Lung (tissue), 12 donors: Measurements from ENCODE around the gene RPL13. TPM values are rescaled to one million over a fixed set of nuclear protein-coding genes. Genes with fewer than 3 reads are reported as not detected.

Source experiments
- ATAC-seq: fragments of 200-7000 bp; cut with Tn5 transposase; one replicate; pipeline ENCODE4 v1.9.1; 2020; ENCODE audit warnings: moderate number of reproducible peaks; ENCODE audit not compliant: insufficient read depth, low FRiP score
- DNase-seq, 3 donors: peaks; one replicate each; pipeline ENCODE4 v3.0.0-alpha.2; 2013 to 2017
- H3K27ac ChIP-seq, 2 donors: one replicate each; pipeline ENCODE4 v1.5.1; 2013; ENCODE audit warnings: mild to moderate bottlenecking in 2 of 2, moderate library complexity in 2 of 2, control low read depth in 1 of 2, inconsistent platforms in 1 of 2, low read depth in 1 of 2, low read length in 1 of 2
- H3K27me3 ChIP-seq, 3 donors: one replicate each; pipeline ENCODE4 v1.5.1; 2013; ENCODE audit warnings: low read length in 2 of 3; ENCODE audit not compliant: control insufficient read depth in 3 of 3, insufficient read depth in 3 of 3
- H3K36me3 ChIP-seq, 4 donors: one replicate each; pipeline ENCODE4 v1.5.1; 2013; ENCODE audit warnings: low read length in 4 of 4, mild to moderate bottlenecking in 1 of 4, moderate library complexity in 1 of 4; ENCODE audit not compliant: control insufficient read depth in 4 of 4, insufficient read depth in 4 of 4
- H3K4me1 ChIP-seq, 5 donors: one replicate each; pipeline ENCODE4 v1.5.1; 2013; ENCODE audit warnings: low read length in 5 of 5, mild to moderate bottlenecking in 2 of 5, moderate library complexity in 1 of 5; ENCODE audit not compliant: control insufficient read depth in 5 of 5, insufficient read depth in 5 of 5
- H3K4me3 ChIP-seq: one replicate; pipeline ENCODE4 v1.5.1; 2013; ENCODE audit warnings: mild to moderate bottlenecking, control low read depth, moderate library complexity
- H3K9ac ChIP-seq, 2 donors: one replicate each; pipeline ENCODE4 v1.5.1; 2013; ENCODE audit warnings: low read length in 2 of 2, control low read depth in 1 of 2; ENCODE audit not compliant: insufficient read depth in 1 of 2
- H3K9me3 ChIP-seq, 4 donors: one replicate each; pipeline ENCODE4 v1.5.1; 2013; ENCODE audit warnings: low read length in 3 of 4, mild to moderate bottlenecking in 1 of 4, moderate library complexity in 1 of 4; ENCODE audit not compliant: control insufficient read depth in 4 of 4, insufficient read depth in 3 of 4
- WGBS, 2 donors: extraction: QIAGEN DNeasy Blood & Tissue Kit; methylation state at CpG; one replicate each; pipeline ENCODE4 v1.1.7; 2013; 5-methylcytosine and 5-hydroxymethylcytosine counted together
- polyA plus RNA-seq, 2 donors: library from polyadenylated mRNA; stranded (reverse); fragments of 200-250 nt; gene quantifications; one replicate each; pipeline ENCODE4 v1.2.1, GENCODE V29; 2013
- total RNA-seq, 2 donors: library from RNA; depleted of rRNA in 1 of 2; stranded (reverse); fragments of >200 nt in 1 of 2; gene quantifications; one replicate each; pipeline ENCODE4 v1.2.1, GENCODE V29; 2014 to 2021
- TF ChIP-seq, protein P1 (sequence below): IDR thresholded peaks from 2 replicates; pipeline ENCODE4 v1.5.1; 2012; ENCODE audit warnings: mild to moderate bottlenecking; ENCODE audit errors: control extremely low read depth, extremely low read depth
- donor health status: control.
- donor health status: control.
- donor health status: Bipolar disorder and iron deficiency.
- donor health status: healthy.
- donor health status: DM: yes; HTN: yes; CAD: no.

The RPL13 gene
- total and polyA plus RNA-seq, 4 donors = 1,905 to 7,821 (median 4,043) TPM

DNA sequence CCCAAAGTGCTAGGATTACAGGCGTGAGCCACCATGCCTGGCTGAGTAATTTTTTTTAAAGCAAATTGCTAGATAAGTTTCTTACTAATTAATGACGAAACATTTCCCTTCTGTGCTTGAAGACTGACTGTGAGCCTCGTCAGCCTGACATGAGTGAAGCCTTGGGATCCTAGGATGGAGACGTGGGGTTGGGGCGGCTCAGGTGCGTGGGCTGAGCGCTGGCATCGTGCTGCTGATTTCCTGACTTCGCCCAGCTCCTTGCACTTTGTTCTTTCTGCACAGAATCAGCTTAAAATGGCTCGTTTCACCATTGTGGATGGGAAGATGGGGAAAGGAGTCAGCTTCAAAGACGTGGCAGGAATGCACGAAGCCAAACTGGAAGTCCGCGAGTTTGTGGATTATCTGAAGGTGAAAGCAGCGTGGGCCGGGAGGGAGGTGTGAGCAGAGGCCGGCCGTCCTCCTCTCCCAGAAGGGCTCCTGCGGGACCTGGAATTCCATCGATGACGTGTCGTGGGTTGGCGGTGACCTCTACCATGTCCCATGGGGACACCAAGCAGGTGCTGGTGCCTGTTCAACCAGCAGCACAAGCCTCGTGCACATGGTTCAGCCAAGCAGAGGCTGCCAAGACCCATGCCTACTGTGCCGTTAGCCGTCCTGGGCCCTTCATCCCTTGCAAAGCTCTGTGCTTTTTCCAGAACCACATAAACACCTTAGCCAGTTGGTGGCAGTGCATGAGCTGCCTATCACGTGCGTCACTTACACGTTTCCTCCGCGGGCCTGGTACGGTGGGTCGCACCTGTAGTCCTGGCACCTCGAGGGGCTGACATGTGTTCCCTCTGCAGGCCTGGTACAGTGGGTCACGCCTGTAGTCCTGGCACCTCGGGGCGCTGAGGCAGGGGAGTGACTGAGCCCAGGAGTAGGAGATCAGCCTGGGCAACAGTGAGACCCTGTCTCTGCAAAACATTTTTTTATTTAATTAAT is 29.8 kb upstream of the RPL13 start:
- TF ChIP-seq, protein P1, sequence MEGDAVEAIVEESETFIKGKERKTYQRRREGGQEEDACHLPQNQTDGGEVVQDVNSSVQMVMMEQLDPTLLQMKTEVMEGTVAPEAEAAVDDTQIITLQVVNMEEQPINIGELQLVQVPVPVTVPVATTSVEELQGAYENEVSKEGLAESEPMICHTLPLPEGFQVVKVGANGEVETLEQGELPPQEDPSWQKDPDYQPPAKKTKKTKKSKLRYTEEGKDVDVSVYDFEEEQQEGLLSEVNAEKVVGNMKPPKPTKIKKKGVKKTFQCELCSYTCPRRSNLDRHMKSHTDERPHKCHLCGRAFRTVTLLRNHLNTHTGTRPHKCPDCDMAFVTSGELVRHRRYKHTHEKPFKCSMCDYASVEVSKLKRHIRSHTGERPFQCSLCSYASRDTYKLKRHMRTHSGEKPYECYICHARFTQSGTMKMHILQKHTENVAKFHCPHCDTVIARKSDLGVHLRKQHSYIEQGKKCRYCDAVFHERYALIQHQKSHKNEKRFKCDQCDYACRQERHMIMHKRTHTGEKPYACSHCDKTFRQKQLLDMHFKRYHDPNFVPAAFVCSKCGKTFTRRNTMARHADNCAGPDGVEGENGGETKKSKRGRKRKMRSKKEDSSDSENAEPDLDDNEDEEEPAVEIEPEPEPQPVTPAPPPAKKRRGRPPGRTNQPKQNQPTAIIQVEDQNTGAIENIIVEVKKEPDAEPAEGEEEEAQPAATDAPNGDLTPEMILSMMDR = no peak
- no peaks in the 10 kb centered on the region for H3K27me3 ChIP-seq
- WGBS, 2 donors = 94 to 95% methylated on average over 37 of the region's 37 CpGs
- H3K9me3 ChIP-seq = no peaks in the 10 kb centered on the region
- H3K27ac ChIP-seq = no peak overlapping the region
- H3K4me3 ChIP-seq = no peak overlapping the region
- no peak overlapping the region for H3K9ac ChIP-seq
- H3K4me1 ChIP-seq = peaks cover 0 to 5% (median 0%) of the 10 kb centered on the region in 5 donors
- ATAC-seq (no peak), DNase-seq (no peak)
- H3K36me3 ChIP-seq = peaks cover 7 to 50% (median 41%) of the 10 kb centered on the region in 4 donors

DNA sequence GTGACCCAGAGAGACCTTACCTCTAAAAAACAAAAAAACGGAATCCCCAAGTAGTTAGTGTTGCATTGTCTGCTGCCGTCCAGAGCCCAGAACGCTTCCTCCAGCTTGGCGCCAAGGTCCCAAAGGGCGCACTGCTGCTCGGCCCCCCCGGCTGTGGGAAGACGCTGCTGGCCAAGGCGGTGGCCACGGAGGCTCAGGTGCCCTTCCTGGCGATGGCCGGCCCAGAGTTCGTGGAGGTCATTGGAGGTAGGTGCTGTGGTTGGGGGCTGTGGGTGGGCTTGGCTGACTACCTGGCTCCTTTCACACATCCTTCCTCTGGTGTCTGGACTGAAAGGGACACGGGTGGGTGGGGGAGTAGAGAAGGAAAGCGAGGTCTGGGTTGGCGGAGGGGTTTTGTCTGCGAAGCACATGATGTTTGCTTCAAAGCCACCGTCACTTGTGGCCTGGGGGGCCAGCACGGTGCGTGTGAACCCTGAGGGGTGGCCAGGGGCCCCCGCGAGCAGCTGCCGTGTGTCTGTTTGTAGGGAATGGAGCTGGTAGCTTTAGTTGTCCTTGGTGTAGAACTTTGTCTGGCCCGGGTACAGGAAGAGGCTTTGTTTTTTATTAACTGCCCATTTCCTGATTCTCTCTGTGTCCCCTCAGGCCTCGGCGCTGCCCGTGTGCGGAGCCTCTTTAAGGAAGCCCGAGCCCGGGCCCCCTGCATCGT is 28.5 kb upstream of the RPL13 start:
- H3K36me3 ChIP-seq = peaks cover 11 to 51% (median 33%) of the 10 kb centered on the region in 4 donors

DNA sequence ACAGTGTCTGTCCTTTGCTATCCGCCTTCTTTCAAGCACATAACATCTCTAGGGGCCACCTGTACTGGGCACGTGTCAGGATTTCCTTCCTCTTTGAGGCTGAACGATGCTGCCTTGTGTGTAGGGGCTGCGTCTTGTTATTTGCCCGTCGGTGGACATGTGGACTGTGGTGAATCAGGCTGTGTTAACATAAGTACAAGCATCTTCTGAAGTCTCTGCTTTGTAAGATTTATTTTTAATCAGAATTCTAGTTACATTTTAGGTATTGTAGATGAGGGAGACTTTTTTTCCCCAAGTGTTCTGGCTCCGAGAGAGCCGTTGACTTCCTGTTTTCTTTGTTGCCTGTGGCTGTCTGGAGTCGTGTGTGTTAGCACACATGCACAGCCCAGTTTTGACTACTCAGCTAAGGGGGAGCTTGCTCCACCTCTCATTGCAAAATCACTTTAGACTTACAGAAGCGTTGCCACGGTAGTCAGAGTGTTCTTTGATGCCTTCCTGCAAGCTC is 26.2 kb upstream of the RPL13 start:
- Histone ChIP-seq H3K27me3 (no peaks in the 10 kb centered on the region), H3K36me3 (peaks cover 9 to 62% (median 31%) of the 10 kb centered on the region in 4 donors), H3K4me1 (peaks cover 0 to 5% (median 0%) of the 10 kb centered on the region in 5 donors), H3K27ac (peak overlapping the region in 1 of 2 donors; percentile 73), H3K4me3 (no peak overlapping the region), H3K9ac (no peak overlapping the region), H3K9me3 (no peaks in the 10 kb centered on the region)
- DNase-seq (peak in 2 of 3 donors; percentile 34 to 35), ATAC-seq (peak; percentile 81)
- TF ChIP-seq, protein P1 = no peak
- WGBS, 2 donors = 12 to 32% methylated on average over 11 of the region's 11 CpGs

More for the DNA sequence above, 28.5 kb upstream of the RPL13 start:
- H3K4me1 ChIP-seq = peaks cover 0 to 5% (median 0%) of the 10 kb centered on the region in 5 donors
- TF ChIP-seq, protein P1 = no peak
- H3K9me3 ChIP-seq = no peaks in the 10 kb centered on the region
- H3K4me3 ChIP-seq = no peak overlapping the region
- H3K27me3 ChIP-seq = no peaks in the 10 kb centered on the region
- DNase-seq (no peak), ATAC-seq (no peak)
- peak overlapping the region in 1 of 2 donors; percentile 66 for H3K27ac ChIP-seq
- 70 to 85% methylated on average over 31 of the region's 31 CpGs for WGBS, 2 donors
- H3K9ac ChIP-seq = no peak overlapping the region
